Measurements from ENCODE around the gene ATF6. TPM values are rescaled to one million over a fixed set of nuclear protein-coding genes. Genes with fewer than 3 reads are reported as not detected.

ATF6 gene
- total and polyA plus RNA-seq, 3 donors from 2014 or later: 22.6 to 38.2 (median 38.0) TPM

DNA sequence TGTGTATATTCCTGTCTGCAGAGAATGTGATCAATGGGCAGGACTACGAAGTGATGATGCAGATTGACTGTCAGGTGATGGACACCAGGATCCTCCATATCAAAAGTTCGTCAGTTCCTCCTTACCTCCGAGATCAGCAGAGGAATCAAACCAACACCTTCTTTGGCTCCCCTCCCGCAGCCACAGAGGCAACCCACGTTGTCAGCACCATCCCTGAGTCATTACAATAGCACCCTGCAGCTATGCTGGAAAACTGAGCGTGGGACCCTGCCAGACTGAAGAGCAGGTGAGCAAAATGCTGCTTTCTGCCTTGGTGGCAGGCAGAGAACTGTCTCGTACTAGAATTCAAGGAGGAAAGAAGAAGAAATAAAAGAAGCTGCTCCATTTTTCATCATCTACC lies 192.3 kb downstream of the ATF6 start:
- no peak for DNase-seq
- H3K27ac ChIP-seq: no peak overlapping the region
- no peaks in the 10 kb centered on the region for H3K27me3 ChIP-seq
- H3K4me3 ChIP-seq: no peak overlapping the region
- H3K36me3 ChIP-seq (ENCODE audit: low read depth, missing control alignments): no peaks in the 10 kb centered on the region
- H3K9me3 ChIP-seq: no peaks in the 10 kb centered on the region
- no peaks in the 10 kb centered on the region for H3K4me1 ChIP-seq
- WGBS, 2 donors: 86 to 88% methylated on average over 7 of the region's 7 CpGs
- intact Hi-C loops (cut with DNase I; ENCODE audit: low total_unique reads): no loop called here
- no peak for TF ChIP-seq CTCF (IDR thresholded peaks at IDR 0.05)
- no peak for TF ChIP-seq POLR2A (IDR thresholded peaks at IDR 0.05)

DNA sequence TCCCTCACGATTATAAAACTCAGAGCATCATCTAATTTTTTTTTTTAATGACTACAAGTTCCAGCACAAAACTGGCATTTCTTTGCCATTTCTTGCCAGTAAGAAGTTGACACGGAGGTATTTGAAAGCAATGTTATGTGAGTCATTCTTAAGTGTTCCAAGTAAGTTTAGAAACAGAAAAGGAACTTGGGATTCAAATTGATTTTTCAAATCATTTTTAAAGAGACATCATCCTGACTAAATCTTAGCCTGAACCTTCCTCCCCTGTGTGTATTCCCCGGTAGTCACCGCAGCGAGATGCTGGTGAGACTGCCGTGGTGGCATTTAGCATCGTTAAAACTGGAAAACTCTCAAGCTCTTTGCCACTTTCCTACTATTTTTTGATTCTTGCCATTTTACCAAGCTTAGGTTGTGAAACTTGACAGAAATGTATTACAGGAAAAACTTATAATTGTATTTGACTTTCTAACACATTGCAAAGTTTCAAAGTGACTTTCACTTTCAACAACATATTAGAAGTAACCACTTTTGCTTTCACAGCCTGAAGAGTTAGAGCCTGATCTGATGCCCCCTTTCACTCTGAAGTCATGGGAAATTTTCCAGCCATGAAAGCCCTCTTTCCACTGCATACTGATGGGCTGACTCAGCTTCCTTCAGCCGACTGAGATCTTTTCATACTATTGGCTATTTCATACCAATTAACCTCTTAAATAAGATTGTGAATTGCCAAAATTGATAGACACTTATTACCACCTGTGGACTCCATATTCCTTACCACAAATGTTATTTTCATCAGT lies 196.2 kb downstream of the ATF6 start:
- 54% methylated on average over 8 of the region's 8 CpGs for WGBS, 2 donors
- intact Hi-C loops (cut with DNase I; ENCODE audit: low total_unique reads): no loop called here
- no peaks in the 10 kb centered on the region for H3K4me1 ChIP-seq
- H3K27ac ChIP-seq: peak overlapping the region; percentile 32 to 45
- TF ChIP-seq CTCF (IDR thresholded peaks at IDR 0.05): no peak
- no peak for TF ChIP-seq POLR2A (IDR thresholded peaks at IDR 0.05)
- DNase-seq: no peak
- no peaks in the 10 kb centered on the region for H3K27me3 ChIP-seq
- no peaks in the 10 kb centered on the region for H3K9me3 ChIP-seq
- no peaks in the 10 kb centered on the region for H3K36me3 ChIP-seq (ENCODE audit: low read depth, missing control alignments)
- no peak overlapping the region for H3K4me3 ChIP-seq

DNA sequence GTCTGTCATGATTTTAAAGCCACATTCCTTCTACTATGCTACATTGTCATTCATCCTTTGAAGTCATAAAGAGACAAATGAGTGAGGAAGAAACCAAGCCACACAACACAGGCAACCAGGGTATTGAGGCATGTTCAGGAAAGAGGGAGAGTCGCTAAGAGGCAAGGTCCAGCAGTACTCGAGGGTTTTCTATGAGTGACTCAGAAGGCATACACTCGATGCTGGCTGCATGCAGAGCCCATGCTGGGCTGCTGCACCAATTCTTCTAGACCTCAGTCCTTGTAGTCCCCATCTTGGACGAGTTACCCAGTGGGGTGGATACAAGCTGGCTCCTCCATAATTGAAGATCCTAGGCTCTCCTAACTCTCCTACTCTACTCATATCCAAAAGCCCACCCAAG lies 199.9 kb downstream of the ATF6 start:
- Histone ChIP-seq H3K27ac (no peak overlapping the region), H3K4me3 (no peak overlapping the region), H3K27me3 (no peaks in the 10 kb centered on the region), H3K9me3 (no peaks in the 10 kb centered on the region), H3K36me3 (ENCODE audit: low read depth, missing control alignments) (no peaks in the 10 kb centered on the region), H3K4me1 (no peaks in the 10 kb centered on the region)
- WGBS, 2 donors: 91 to 94% methylated on average over 4 of the region's 4 CpGs
- no peak for TF ChIP-seq CTCF (IDR thresholded peaks at IDR 0.05)
- no peak for TF ChIP-seq POLR2A (IDR thresholded peaks at IDR 0.05)
- intact Hi-C loops (cut with DNase I; ENCODE audit: low total_unique reads): no loop called here
- DNase-seq: no peak

- no peak for DNase-seq
- H3K27ac ChIP-seq: no peak overlapping the region
- H3K4me3 ChIP-seq: no peak overlapping the region
- no peak for TF ChIP-seq POLR2A (IDR thresholded peaks at IDR 0.05)
- no peak for TF ChIP-seq CTCF (IDR thresholded peaks at IDR 0.05)
- H3K4me1 ChIP-seq: peaks cover 13% of the 10 kb centered on the region
- intact Hi-C loops (cut with DNase I; ENCODE audit: low total_unique reads): no loop called here
- WGBS, 2 donors: 85 to 88% methylated on average over 6 of the region's 6 CpGs
- H3K27me3 ChIP-seq: no peaks in the 10 kb centered on the region
- no peaks in the 10 kb centered on the region for H3K36me3 ChIP-seq (ENCODE audit: low read depth, missing control alignments)
- no peaks in the 10 kb centered on the region for H3K9me3 ChIP-seq
Measured at GRCh38 chr1:161970036-161970435, 203.9 kb downstream of the ATF6 start.

DNA sequence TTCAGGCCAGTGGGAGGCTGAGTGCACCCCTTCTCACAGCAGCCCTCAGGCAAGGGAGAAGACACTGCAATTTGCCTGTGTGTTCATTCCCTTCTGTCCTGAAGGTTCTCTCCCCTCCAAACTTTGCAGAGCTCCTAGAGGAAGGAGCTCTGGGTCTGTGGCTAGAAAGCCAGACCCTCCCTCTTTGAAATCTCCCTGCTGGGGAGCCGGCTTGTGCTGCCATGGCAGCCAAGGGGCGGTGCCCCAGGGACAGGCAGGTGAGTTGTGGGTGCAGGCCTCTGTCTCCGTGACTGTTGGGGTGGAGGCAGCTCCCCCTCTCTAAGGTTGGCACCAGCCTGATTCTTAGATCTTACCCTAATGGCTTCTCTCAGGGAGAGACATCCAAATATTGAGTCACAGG lies 204.5 kb downstream of the ATF6 start:
- intact Hi-C loops (cut with DNase I; ENCODE audit: low total_unique reads): no loop called here
- Histone ChIP-seq H3K4me3 (no peak overlapping the region), H3K9me3 (no peaks in the 10 kb centered on the region), H3K4me1 (peaks cover 13% of the 10 kb centered on the region), H3K27me3 (no peaks in the 10 kb centered on the region), H3K36me3 (ENCODE audit: low read depth, missing control alignments) (no peaks in the 10 kb centered on the region), H3K27ac (no peak overlapping the region)
- TF ChIP-seq POLR2A (IDR thresholded peaks at IDR 0.05) (no peak), CTCF (IDR thresholded peaks at IDR 0.05) (no peak)
- WGBS, 2 donors: 74 to 100% methylated on average over 2 to 3 of the region's 3 CpGs
- no peak for DNase-seq

All from testis (tissue), 3 donors.